GM12891 (cell line): Measurements from ENCODE around the gene BBIP1.

Experiments
- DNase-seq: peaks from one replicate; pipeline ENCODE4 v3.0.0; 2011; ENCODE audit warnings: low spot score; ENCODE audit not compliant: insufficient read length
- FAIRE-seq: peaks from 2 replicates; lab custom pipeline; 2011; peaks lifted over from hg19 to GRCh38; lab: Jason Lieb, UNC
- PAX5 ChIP-seq: IDR thresholded peaks from 2 replicates; pipeline ENCODE4 v1.6.1; 2011; ENCODE audit warnings: low read length, moderate library complexity, mild to moderate bottlenecking; ENCODE audit not compliant: insufficient read depth, severe bottlenecking
- POLR2A ChIP-seq: IDR thresholded peaks from 2 replicates; pipeline ENCODE4 v1.6.1; 2011; ENCODE audit warnings: low read depth, low read length, control low read depth
- POLR2AphosphoS5 ChIP-seq: IDR thresholded peaks from 2 replicates; pipeline ENCODE4 v1.6.1; 2011; ENCODE audit warnings: low read depth, low read length, control low read depth
- POU2F2 ChIP-seq: IDR thresholded peaks from 2 replicates; pipeline ENCODE4 v1.6.1; 2011; ENCODE audit warnings: low read depth, mild to moderate bottlenecking, control low read depth, low read length, moderate library complexity
- SPI1 ChIP-seq: IDR thresholded peaks from 2 replicates; pipeline ENCODE4 v1.6.1; 2011; ENCODE audit warnings: low read depth, low read length, control low read depth
- TAF1 ChIP-seq: IDR thresholded peaks from 2 replicates; pipeline ENCODE4 v1.6.1; 2011; ENCODE audit warnings: low read depth, low read length, control low read depth

The BBIP1 gene

GRCh38 chr10:110893559-110894179, 25.3 kb downstream of the BBIP1 start:
- no peak for DNase-seq
- peak; percentile 80 for FAIRE-seq
- TF ChIP-seq POU2F2 (no peak), PAX5 (no peak), TAF1 (no peak), POLR2A (no peak), SPI1 (no peak), POLR2AphosphoS5 (no peak)

GRCh38 chr10:110892602-110893288, 26.2 kb downstream of the BBIP1 start:
- no peak for TF ChIP-seq TAF1
- no peak for TF ChIP-seq POLR2A
- DNase-seq (no peak), FAIRE-seq (no peak)

DNA sequence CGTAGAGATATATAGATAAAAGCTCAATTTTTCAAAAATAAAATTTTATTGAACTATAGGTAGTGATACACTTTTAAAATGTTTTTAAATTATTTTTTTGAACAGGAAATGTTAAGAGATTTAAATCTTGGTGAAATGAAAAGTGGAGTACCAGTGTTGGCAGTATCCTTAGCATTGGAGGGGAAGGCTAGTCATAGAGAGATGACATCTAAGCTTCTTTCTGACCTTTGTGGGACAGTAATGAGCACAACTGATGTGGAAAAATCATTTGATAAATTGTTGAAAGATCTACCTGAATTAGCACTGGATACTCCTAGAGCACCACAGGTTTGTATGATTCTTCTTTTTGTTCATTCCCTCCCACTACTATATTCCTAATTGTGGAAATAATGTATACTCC, 31.4 kb downstream of the BBIP1 start:
- no peak for FAIRE-seq
- TF ChIP-seq POLR2A: no peak
- no peak for TF ChIP-seq PAX5
- TF ChIP-seq SPI1: no peak
- no peak for TF ChIP-seq POLR2AphosphoS5
- TF ChIP-seq TAF1: no peak
- no peak for TF ChIP-seq POU2F2
- no peak for DNase-seq

GRCh38 chr10:110885932-110886674, 32.9 kb downstream of the BBIP1 start:
- no peak for TF ChIP-seq POU2F2
- no peak for TF ChIP-seq SPI1
- TF ChIP-seq POLR2A: no peak
- no peak for TF ChIP-seq POLR2AphosphoS5
- TF ChIP-seq PAX5: no peak
- TF ChIP-seq TAF1: no peak
- FAIRE-seq (peak; percentile 58), DNase-seq (no peak)

DNA sequence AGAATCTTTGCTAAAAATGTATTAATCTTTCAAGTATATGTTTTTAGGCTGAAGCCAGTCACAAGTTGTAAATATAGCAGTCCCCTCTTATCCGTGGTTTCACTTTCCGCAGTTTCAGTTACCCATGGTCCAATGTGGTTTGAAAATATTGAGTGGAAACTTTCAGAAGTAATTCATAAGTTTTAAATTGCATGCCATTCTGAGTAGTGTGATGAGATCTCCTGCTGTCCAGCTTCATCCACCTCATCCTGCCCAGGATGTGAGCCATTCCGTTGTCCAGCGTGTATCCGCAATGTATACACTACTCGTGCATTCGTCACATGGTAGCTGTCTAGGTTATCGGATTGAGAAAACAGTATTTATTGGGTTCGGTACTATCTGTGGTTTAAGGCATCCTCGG, 35.1 kb downstream of the BBIP1 start:
- DNase-seq: no peak
- peak; percentile 31 for FAIRE-seq
- no peak for TF ChIP-seq TAF1

- no peak for DNase-seq
- FAIRE-seq: no peak
- TF ChIP-seq PAX5: no peak
- no peak for TF ChIP-seq POLR2A
- no peak for TF ChIP-seq POU2F2
- TF ChIP-seq TAF1: no peak
- TF ChIP-seq SPI1: no peak
- TF ChIP-seq POLR2AphosphoS5: no peak
Observed at GRCh38 chr10:110881905-110882304, 37.1 kb downstream of the BBIP1 start.

DNA sequence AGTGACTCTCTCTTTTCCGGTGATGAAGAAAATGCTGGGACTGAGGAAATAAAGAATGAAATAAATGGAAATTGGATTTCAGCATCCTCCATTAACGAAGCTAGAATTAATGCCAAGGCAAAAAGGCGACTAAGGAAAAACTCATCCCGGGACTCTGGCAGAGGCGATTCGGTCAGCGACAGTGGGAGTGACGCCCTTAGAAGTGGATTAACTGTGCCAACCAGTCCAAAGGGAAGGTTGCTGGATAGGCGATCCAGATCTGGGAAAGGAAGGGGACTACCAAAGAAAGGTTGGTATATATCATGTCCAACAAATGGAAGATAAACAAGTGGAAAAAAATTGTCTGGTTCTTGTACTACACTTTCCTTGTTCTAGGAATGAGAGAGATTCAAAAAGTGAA, 37.7 kb downstream of the BBIP1 start:
- TF ChIP-seq PAX5: no peak
- no peak for TF ChIP-seq TAF1
- TF ChIP-seq SPI1: no peak
- no peak for TF ChIP-seq POU2F2
- no peak for TF ChIP-seq POLR2AphosphoS5
- no peak for TF ChIP-seq POLR2A
- no peak for FAIRE-seq

DNA sequence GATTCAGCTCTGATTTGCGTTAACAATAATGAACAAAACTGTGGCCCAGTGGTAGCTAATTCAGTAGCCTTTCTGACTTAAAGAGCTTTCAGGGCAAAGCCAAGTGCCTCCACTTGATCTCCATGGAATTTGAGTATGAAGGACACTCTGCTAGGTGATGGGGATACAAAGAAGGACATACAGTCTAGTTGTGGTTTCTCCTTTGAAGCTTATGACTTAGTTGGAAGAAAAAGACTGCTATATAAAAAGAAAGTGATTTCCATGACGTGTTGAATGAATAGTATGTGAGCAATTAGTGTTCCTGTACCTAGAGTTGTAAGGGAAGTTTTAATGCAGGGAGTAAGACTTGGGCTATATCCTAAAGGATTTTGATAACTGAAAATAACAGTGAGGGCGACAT, 39.0 kb downstream of the BBIP1 start:
- FAIRE-seq (no peak), DNase-seq (no peak)
- TF ChIP-seq TAF1: no peak
- no peak for TF ChIP-seq POLR2AphosphoS5
- no peak for TF ChIP-seq POLR2A
- no peak for TF ChIP-seq SPI1
- TF ChIP-seq PAX5: no peak

More for the DNA sequence above, 37.7 kb downstream of the BBIP1 start:
- DNase-seq: no peak

GRCh38 chr10:110876788-110877187, 42.2 kb downstream of the BBIP1 start:
- no peak for FAIRE-seq
- DNase-seq: no peak
- TF ChIP-seq POLR2AphosphoS5 (no peak), TAF1 (no peak), POLR2A (no peak), PAX5 (no peak), POU2F2 (no peak), SPI1 (no peak)

DNA sequence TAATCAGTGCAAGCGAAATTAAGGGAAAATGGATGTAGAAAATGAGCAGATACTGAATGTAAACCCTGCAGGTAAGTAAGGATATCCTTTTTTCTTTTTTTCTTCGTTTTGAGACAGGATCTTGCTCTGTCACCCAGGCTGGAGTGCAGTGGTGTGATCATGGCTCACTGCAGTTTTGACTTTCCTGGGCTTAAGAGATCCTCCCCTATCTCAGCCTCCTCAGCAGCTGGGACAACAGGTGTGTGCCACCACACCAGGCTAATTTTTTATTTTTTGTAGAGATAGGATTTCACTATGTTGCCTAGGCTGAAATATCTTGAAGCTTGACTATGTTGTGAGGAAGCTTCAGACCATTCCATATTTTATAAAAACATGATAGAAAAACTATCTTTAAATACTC, 43.0 kb downstream of the BBIP1 start:
- DNase-seq (no peak), FAIRE-seq (no peak)
- TF ChIP-seq PAX5 (no peak), POLR2AphosphoS5 (no peak)
